Astrocyte of the cerebellum (primary cell): ENCODE results near the gene PPIL1.
A peak's percentile ranks its signal among the peaks of the same experiment; 100 is the strongest.

Experiments used
- DNase-seq: peaks from one replicate; pipeline ENCODE4 v3.0.0-alpha.2; 2011; ENCODE audit warnings: low read depth
- H3K4me3 ChIP-seq: 2 replicates; pipeline ENCODE4 v1.5.1; 2011; ENCODE audit warnings: mild to moderate bottlenecking, low read depth, low read length, moderate library complexity
- in situ Hi-C: cut with HindIII; loops from 2 replicates; pipeline ENCODE4 v1.10.0; 2017; ENCODE audit warnings: low sequenced_read_pairs
- TF ChIP-seq, protein P1 (sequence below): IDR thresholded peaks from 2 replicates; pipeline ENCODE4 v1.5.1; 2012; ENCODE audit warnings: low read length, low read depth, moderate library complexity, mild to moderate bottlenecking; ENCODE audit errors: missing control alignments

Gene PPIL1

DNA sequence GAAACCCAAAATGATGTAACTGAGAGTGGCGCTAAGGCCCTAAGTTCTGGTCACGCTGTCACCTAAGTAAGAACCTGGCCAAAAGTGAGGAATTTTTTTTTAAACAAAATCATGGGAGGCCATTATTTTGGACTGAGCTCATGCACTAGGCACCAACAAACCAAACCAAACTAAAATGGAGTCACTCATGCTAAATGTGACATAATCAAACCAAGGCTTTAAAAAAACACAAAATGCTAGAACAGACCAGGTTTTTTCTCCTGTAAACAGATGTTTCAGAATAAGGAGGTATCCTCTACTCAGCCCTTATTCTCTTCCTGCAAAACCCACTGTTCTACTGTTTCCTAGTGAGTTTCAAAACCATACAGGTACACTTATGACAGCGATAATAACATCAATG is 10.0 kb upstream of the PPIL1 start:
- in situ Hi-C loops = no loop called here
- no peak overlapping the region for H3K4me3 ChIP-seq
- DNase-seq = no peak
- TF ChIP-seq, protein P1, sequence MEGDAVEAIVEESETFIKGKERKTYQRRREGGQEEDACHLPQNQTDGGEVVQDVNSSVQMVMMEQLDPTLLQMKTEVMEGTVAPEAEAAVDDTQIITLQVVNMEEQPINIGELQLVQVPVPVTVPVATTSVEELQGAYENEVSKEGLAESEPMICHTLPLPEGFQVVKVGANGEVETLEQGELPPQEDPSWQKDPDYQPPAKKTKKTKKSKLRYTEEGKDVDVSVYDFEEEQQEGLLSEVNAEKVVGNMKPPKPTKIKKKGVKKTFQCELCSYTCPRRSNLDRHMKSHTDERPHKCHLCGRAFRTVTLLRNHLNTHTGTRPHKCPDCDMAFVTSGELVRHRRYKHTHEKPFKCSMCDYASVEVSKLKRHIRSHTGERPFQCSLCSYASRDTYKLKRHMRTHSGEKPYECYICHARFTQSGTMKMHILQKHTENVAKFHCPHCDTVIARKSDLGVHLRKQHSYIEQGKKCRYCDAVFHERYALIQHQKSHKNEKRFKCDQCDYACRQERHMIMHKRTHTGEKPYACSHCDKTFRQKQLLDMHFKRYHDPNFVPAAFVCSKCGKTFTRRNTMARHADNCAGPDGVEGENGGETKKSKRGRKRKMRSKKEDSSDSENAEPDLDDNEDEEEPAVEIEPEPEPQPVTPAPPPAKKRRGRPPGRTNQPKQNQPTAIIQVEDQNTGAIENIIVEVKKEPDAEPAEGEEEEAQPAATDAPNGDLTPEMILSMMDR = no peak

DNA sequence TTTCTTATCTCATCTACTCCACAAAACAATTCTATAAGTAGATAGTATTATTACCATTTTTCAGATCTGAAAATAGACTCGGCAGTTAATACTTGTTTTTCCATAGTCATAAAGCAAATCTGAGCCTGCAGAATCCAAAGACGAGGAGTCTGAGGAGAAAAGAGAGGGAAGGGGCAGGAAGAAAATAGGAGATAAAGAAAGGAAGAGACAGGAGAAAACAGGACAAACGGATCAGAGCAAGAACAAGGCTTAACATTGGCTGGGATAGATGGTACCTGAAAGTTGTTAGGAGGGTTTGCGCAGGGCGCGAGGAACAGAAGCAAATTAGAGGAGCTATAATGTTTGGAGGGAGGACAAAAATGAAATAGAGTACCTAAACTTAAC is 639 bp upstream of the PPIL1 start:
- TF ChIP-seq, protein P1 = no peak
- peak overlapping the region; percentile 80 for H3K4me3 ChIP-seq
- no peak for DNase-seq
- in situ Hi-C loops = no loop called here

DNA sequence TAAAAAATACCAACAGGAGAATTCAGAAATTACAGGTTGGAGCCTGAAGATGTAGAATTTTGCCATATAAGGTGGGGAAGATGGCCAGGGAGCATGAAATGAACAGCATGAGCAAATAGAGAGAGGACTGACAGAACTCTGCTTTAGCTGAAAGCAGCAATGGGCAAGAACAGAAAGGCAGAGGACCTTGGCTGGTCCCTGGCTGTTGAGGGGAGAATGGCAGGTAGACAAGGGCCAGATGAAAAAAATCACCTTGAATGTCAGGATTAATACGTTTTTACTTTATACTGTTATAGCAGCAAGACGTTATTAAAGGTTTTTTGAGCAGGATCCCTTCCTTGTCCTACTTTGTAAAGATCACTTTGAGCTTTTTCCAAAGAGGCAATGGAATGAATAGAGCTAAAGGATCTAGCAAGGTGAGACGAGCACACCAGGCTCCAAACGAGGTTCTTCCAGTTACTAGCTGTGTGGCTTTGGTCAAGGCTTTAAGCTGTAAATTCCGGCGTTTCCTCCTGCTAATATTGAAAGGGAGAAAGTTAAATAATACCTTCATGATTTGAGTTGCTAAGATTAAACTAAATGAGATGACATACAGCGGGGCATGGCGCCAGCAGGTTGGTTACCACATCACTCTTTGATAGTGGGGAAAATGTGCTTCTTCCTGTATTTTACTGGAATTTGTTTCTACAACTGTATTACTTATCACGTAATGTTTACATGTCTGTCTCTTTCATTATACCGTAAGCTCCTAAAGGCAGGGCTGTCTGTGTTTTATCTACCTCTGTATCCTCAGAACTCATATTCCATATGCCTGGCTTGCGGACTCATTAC is 776 bp downstream of the PPIL1 start:
- TF ChIP-seq, protein P1 = peak; percentile 27
- DNase-seq = no peak
- peak overlapping the region; percentile 80 for H3K4me3 ChIP-seq
- in situ Hi-C loops = no loop called here

DNA sequence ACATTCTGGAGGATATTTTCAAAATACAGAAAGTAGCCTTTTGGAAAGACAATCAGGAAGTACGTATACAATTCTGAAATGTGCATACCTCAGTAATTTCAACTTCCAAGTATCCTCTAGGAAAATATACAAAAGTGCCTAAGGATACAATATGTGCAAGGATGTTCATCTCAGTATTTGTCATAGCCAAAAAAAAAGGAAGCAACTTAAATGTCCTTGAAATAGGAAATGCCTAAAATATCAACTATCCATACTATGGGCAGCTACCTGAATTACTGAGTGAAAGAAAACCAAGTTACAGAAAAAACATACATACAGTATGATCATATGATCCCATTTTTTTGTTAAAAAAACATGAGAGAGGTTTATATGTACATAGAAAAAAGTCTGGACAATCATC is 1.5 kb downstream of the PPIL1 start:
- no peak for DNase-seq
- H3K4me3 ChIP-seq = no peak overlapping the region
- TF ChIP-seq, protein P1 = no peak
- in situ Hi-C loops = no loop called here

DNA sequence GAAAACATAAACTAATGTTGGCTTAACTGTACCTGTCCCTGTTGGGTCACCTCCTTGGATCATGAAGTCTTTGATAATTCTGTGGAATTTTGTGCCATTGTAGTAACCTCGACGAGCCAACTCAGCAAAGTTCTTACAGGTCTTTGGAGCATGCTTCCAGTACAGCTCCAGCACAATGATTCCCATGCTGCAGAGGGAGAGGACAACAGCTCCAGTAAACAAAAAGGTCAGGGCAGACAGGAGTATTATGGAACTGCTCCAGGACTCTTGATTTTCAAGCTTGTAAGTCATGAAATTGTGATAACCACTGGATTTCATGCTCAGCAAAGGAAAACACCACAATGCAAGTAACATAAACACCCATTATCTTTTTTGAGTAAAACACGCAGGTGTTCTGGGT is 2.9 kb downstream of the PPIL1 start:
- in situ Hi-C loops = no loop called here
- no peak overlapping the region for H3K4me3 ChIP-seq
- TF ChIP-seq, protein P1 = no peak
- DNase-seq = no peak

DNA sequence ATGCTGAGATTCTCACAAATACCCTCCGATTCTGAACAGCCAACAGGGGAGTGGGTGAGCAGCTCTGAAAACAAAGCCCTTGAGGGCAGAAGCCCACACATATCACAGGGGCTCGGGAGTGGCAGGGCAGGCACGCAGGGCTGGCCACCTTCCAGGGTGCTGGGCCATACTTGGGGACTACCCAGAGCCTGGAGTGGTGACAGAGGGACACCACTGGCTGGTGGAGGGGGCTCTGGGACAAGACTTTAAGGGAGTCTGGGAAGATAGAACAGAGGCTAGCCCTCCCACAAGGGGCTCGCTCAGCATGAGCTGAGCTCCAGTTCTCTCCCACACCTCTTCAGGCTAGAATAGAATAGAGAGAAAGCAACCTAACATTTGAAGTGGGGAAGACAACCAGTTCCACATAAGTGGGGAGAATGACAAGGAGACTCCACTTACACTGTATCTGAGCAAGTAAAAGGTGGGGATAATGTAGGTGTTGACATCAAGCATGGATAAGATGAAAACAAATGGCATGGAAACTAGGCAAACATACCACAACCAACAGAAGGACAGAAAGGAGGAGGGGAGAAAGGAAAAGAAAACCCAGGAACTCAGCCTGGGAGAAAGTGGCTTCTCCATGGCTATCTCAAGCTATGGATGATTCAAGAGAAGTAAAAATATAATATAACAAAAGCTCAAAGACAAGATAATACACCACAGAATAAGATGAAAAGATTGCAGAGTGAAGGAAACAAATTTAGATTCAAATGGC is 7.0 kb downstream of the PPIL1 start:
- in situ Hi-C loops = no loop called here
- DNase-seq = no peak

More for the DNA sequence above, 7.0 kb downstream of the PPIL1 start:
- no peak overlapping the region for H3K4me3 ChIP-seq
- TF ChIP-seq, protein P1 = no peak
